GM18526 (cell line): ENCODE results near the gene MAPK1IP1L.
A peak's percentile ranks its signal among the peaks of the same experiment; 100 is the strongest.

Experiments used
- POLR2A ChIP-seq: IDR thresholded peaks from 3 replicates; pipeline ENCODE4 v1.6.1; 2011; ENCODE audit not compliant: insufficient read length; ENCODE audit errors: extremely low read depth

The MAPK1IP1L gene

DNA sequence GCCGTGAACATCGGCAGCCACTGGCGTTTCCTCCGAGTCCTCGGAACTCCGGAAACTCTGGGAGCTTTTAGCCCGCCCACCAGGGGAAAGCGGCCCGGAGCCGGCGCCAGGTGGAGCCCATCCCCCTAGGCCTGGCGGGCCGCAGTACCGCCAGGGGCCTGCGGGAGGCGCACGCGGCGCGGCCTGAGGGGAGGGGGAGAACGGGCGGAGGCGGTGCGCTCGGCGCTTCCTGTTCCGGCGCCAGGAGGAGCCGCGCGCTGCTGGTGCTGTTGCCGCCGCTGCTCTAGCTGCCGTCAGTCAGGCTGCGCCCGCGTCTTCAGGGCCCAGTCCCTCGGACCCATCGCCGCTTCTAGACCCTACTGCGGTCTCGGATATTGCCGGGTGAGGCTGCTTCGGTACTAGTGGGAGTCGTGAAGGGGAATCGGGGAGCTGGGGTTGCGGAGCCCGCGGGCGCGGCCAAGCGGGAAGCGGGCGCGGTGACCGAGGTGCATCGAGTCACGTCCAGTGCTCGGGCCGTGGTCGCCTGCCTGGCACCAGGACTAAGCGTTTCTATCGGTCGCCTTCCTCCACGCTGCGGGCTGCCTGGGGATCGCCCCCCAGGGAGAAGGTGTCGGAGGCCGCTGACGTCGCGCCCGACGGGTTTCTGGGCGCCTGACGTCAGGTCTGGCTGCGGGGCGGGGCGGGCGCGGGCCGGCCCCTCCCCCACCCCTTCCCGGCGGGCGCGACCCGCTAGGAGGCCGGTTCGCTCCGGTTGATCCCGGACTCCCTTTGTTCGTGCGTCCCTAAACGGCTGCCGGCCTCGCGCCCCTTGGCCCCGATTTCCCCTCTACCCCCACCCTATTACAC is at the start of gene MAPK1IP1L:
MAPK1IP1L (plus strand) TSS at position 225 of the 846 bp plus-strand sequence. CDS start 10,037 bp downstream, outside the sequence.
- TF ChIP-seq POLR2A: peak; percentile 97

DNA sequence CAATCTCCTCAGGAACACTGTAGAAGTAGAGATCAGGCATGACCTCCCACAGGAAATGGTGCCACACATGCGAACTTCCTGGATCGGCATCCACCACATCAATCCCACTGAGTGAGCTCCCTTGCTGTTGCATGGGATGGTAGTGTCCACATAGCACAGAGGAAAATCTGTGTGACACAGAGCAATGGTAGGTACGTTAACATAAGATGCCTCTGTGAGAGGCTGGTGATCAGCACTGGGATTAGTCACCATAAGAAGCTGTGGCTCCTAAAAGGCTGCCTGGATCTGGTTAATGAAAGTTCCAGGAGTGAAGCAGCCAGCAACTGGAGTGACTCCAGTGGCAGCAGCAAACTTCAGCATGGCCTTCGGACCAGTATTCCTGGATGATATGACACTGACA is 46.4 kb upstream of the MAPK1IP1L start:
- no peak for TF ChIP-seq POLR2A

DNA sequence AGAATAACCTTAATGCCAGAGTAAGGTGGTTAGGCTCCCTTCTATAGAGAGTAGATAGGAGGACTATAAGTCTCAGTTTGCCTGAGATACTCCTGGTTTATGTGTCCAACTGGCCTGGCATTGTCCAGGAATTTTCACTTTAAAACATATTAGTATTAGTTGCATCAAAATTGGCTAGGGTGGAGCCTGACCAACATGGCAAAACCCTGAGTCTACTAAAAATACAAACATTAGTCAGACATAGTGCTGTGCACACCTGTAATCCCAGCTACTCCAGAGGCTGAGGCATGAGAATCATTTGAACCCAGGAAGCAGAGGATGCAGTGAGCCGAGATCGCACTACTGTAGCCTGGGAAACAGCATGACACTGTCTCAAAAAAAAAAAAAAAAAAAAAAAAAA is 36.4 kb upstream of the MAPK1IP1L start:
- no peak for TF ChIP-seq POLR2A

DNA sequence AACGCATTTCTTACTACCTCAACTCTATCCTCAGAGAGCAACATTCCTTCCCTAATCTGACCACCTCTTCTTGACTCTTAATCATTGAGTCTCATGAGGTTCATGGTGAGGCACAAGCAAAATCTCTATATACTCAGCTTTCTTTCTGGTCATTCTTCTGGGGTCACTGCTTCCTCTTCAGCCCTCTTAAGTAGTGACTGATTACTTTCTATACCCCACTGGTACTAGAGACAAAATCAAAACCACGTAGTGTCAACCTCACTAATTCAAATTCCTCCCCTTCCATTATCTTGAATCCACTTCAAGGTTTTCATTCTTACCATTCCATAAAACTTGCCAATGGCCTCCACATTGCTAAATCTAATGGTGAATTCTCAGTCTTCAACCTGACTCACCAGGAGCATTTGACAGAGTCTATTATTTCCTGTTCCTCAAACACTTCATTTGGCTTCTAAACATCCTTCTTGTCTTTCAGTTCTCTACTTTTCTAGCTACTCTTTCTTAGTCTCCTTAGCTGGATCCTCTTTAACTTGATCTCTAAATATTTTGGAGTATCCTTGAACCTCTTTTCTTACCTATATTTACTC is 31.4 kb upstream of the MAPK1IP1L start:
- TF ChIP-seq POLR2A: no peak

DNA sequence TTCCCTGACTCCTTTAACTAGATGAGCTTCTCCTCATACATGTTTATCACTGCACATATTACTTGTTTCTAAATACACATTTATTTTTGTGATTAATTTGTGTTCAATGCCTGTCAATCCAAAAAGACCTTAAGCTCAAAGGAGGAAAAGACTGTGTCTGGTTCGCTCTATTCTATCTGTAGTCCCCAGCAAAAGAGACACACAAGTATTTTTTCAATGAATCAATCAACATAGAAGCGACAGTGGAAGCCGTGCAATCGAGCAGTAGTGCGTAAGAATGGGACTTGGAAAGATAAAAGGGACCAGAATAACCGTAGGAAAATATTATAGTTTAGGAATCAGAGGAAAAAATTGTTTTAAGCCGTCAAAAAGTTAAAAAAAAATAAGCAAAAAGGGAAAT is 25.5 kb upstream of the MAPK1IP1L start:
- no peak for TF ChIP-seq POLR2A

DNA sequence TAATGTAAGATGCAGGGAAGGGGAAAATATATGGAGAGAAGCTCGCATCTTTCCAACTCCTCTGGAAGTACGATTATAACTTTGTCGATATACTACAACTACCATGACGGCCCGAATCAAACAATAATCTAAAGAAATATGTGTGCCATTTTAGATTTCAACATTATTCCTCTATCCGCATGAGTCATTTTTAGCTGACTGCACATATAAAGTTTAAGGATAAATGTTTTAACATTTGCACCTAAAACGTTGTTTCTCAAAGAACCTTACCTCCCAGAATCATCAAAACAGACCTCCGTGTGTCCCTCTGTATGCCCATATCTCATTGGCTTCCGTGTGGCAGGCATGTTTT is 25.0 kb upstream of the MAPK1IP1L start:
- TF ChIP-seq POLR2A: no peak

DNA sequence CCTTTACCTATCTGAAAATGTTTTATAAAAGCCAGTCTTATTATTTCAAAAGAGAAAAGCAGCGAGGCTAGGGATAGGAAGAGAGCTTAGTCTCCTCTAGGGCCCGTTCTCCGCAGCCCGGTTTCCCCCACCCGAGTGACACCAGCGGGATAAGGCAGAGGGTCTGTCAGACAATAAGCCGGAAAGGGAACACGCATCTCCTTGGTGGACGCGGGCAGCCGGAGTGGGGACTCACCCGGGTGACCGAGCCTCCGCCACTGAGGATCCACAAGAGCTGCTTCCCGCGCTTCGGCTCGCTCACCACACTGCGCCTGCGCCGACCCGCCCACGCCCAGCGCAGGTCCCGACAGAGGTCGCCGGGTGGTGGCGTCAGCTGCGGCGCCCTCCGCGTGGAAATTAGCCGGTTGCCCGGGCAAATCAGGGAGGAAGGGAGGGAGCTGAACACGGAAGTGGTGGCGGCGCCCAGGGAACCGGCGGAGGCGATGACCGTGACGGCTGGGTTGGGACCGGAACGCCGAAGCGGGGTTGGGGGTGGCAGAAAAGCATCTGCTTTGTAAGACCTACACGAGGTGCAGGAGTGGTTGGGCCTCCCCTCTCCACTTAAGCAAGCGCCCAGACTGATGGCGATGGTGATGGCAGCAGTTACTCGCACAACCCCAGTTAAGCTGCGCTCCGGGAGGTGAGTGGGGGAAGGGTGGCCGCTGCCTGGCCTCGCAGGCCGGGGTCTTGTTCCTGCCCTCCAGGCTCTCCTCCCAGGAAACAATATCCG is 24.5 kb upstream of the MAPK1IP1L start, which contains the start of the genes SOCS4 and WDHD1:
SOCS4 (plus strand) TSS at position 444 of the 769 bp plus-strand sequence. CDS start 15,806 bp downstream, outside the sequence.
WDHD1 (minus strand) TSS at position 307 of the 769 bp plus-strand sequence. CDS start 312 bp downstream, outside the sequence.
- TF ChIP-seq POLR2A: peak; percentile 86

DNA sequence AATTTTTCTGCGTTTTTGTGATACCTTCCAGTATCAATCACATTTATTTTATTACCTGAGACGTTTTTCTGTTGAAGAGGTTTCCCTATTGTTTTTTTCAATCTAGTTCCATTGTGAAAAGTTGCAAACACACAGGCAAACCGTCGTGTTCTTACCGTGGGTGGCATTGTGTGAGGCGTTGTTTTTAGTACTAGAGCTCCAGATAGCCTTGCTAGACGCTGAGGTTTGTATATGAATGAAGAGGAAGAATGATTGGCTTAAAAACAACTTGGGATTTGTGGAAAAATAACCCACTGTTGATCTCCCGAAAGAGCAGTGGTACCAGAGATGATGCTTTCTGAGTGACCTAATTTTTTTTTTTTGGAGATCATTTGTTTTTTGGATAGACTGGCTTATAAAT is 23.4 kb upstream of the MAPK1IP1L start:
- no peak for TF ChIP-seq POLR2A

DNA sequence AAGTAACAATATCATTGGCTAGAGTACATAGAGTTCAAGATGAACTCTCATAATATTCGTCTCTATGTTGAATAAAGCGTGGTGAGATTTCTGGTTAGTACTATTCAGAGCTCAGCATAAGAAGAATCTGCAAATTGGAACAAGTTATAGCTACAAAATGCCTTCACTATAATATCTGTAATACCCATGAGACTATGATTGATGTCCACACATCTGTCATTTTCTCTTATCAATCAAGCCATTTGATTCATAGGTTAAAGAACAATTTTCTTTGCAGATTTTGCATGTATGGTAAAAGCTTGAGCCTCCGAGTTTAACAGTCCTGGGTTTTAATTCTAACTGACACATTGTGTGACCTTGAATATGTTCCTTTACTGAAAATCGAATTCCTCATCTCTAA is 23.0 kb upstream of the MAPK1IP1L start:
- no peak for TF ChIP-seq POLR2A

DNA sequence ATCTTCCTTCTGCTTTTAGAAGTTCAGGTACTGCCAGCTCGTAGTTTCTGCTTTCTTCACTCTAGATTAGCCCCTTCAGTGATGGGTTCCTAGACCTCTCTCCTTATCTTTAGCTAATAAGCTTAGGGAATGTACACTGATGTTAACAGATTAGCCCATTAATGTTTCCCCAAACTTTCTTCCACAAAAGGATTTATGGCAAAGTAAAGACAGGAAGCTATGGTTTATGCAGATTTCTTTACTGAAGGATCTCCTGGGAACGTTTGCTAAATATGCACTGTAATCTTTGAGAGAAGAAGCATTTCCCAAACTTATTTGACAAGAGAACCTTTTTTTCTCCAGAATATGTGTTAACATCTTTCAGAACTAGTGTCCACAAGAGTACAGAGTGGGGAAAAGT is 20.3 kb upstream of the MAPK1IP1L start:
- no peak for TF ChIP-seq POLR2A

DNA sequence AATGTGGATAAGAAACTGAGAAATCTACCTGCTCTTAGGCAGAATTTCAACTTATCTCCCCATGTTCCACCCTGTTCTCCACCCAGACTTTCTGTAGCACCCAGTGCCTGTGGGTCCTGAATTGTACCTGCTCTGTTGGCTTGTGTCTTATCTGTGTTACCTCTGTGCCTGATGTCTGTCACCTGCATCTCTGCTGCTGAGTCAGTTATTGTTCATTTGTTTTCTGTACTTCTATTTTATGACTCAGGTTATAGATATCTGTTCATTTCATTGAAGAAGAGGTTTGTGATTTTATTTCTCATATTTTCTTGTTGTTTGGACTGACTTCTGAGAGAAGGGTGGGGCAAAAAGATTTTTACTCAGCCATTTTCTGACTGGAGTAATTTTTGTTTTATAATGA is 12.7 kb upstream of the MAPK1IP1L start:
- TF ChIP-seq POLR2A: no peak

DNA sequence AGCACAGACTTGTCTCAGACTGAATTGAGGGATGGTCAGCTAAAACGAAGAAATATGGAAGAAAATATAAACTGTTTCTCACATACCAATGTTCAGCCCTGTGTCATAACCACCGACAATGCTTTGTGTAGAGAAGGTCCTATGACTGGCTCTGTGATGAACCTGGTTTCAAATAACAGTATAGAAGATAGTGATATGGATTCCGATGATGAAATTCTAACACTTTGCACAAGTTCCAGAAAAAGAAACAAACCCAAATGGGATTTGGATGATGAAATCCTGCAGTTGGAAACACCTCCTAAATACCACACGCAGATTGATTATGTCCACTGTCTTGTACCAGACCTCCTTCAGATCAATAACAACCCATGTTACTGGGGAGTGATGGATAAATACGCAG is 7.9 kb upstream of the MAPK1IP1L start:
- TF ChIP-seq POLR2A: no peak

DNA sequence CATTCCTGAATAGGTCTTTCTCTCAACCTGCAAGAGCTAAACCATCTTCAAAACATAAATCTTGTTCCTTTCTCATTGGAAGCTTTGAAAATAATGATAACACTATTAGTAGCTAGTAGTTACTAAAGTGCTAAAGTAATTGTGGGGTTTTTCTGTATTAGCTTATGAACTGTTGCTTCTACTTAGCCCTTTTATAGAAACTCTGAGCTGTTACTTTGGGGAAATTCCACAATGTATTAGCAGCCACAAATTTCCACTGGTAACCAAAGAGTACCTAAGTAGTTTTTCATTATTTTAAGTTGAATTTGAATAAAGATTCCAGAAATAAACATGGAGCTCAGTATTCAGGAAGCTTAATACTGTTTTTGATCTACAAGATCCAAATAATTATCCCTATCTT is 6.4 kb upstream of the MAPK1IP1L start:
- TF ChIP-seq POLR2A: no peak

DNA sequence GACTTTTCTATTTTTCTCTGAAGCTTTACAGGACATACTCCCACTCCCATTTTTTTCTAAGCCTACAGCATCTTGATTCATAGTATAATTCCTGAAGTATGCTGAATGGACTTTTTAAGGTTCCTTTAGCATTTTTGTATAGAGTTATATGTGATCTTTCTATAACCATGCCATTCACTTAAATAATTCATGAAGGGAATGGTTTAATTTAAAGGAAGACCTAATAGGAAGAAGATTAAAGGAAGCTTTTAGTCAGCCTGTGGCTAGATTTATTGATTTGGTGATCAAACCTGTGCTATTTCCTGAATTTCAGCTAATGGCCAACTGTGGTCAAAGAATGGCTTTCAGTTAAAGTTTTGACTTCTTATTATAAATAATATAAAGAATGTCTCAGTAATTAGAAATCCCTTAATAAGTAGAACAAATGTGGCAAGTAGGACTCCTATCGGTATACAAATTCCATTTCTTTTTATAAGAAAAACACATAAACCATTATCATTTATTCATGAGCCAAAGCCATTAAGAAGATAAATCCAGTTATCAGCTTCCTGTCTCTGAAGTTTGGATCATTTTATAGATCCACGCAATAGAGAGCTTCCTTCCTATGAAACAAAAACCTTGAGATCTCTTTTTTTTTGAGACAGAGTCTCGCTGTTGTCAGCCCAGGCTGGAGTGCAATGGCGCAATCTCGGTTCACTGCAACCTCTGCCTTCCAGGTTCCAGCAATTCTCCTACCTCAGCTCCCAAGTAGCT is 4.0 kb upstream of the MAPK1IP1L start:
- TF ChIP-seq POLR2A: no peak

DNA sequence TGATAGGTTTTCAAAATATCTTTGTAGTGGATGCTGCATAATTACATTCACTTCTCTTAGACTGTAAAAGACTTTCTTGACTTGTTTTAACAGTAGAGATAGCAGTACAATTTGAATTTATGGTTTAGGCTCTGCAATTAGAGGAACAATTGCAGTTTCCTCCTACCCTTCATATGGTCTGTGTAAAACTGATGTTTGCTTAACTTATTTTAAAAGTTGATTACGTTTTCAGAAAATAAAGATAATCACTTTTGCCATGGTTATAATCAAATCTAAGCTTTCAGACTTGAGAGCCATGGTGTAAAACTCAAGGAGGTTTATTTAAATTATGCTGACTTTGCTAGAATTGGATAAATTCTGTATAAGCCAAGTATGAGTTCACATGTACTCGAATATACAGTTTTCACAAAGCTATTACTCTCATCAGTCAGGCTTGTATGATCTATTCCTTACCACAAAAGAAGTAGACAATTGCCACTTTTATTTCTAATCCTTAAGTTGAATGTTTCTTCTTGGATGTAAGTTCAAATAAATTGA is 2.5 kb upstream of the MAPK1IP1L start:
- TF ChIP-seq POLR2A: no peak
